ENCODE measurements around the gene LYSMD4. TPM values are rescaled to one million over a fixed set of nuclear protein-coding genes. Genes with fewer than 3 reads are reported as not detected.

The LYSMD4 gene
- total and polyA plus RNA-seq, 8 donors, result 7.9 to 13.2 (median 10.1) TPM

DNA sequence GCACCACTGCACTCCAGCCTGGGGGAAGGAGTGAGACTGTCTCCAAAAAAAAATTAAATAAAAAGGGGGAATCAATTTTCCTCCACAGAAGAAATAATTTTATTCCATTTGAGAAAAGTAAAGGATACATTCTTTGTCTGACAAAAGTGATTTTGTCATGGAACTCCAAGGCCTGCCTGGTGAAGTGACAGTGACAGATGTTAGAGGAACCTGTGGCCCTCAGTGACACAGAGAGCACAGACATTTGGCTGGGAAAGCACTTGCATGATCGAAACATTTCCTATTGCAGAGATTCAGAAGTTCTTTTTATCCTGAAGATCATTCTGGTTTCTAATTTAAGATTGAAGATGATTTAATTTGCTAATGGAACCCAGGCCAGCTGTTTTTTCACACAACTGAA is 5.9 kb downstream of the LYSMD4 start:
- Histone ChIP-seq H3K9me3 (no peaks in the 10 kb centered on the region), H3K4me1 (peaks cover 0 to 9% of the 10 kb centered on the region in 2 donors), H3K27ac (no peak overlapping the region), H3K36me3 (peaks cover 0 to 19% of the 10 kb centered on the region in 2 donors), H3K27me3 (no peaks in the 10 kb centered on the region), H3K4me3 (no peak overlapping the region)
- intact Hi-C loops (cut with DNase I), result loop anchor here in 1 of 2 donors (10.0 kb wide), 1 partner anchor 443 kb away; no protein-coding TSS in a partner anchor
- ATAC-seq (no peak), DNase-seq (no peak)
- TF ChIP-seq, protein P1, sequence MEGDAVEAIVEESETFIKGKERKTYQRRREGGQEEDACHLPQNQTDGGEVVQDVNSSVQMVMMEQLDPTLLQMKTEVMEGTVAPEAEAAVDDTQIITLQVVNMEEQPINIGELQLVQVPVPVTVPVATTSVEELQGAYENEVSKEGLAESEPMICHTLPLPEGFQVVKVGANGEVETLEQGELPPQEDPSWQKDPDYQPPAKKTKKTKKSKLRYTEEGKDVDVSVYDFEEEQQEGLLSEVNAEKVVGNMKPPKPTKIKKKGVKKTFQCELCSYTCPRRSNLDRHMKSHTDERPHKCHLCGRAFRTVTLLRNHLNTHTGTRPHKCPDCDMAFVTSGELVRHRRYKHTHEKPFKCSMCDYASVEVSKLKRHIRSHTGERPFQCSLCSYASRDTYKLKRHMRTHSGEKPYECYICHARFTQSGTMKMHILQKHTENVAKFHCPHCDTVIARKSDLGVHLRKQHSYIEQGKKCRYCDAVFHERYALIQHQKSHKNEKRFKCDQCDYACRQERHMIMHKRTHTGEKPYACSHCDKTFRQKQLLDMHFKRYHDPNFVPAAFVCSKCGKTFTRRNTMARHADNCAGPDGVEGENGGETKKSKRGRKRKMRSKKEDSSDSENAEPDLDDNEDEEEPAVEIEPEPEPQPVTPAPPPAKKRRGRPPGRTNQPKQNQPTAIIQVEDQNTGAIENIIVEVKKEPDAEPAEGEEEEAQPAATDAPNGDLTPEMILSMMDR (IDR thresholded peaks at IDR 0.05), result no peak

GRCh38 chr15:99726333-99726732 is 6.9 kb downstream of the LYSMD4 start:
- H3K4me3 ChIP-seq, result no peak overlapping the region
- intact Hi-C loops (cut with DNase I), result loop anchor here in 1 of 2 donors (10.0 kb wide), 1 partner anchor 442 kb away; no protein-coding TSS in a partner anchor
- no peak overlapping the region for H3K27ac ChIP-seq
- H3K4me1 ChIP-seq, result peaks cover 0 to 3% of the 10 kb centered on the region in 2 donors
- H3K36me3 ChIP-seq, result peaks cover 0 to 19% of the 10 kb centered on the region in 2 donors
- DNase-seq (no peak), ATAC-seq (no peak)
- no peaks in the 10 kb centered on the region for H3K9me3 ChIP-seq
- no peaks in the 10 kb centered on the region for H3K27me3 ChIP-seq
- TF ChIP-seq, protein P1 (IDR thresholded peaks at IDR 0.05), result no peak

GRCh38 chr15:99722406-99722805 is 10.8 kb downstream of the LYSMD4 start:
- ATAC-seq (no peak), DNase-seq (no peak)
- Histone ChIP-seq H3K9me3 (no peaks in the 10 kb centered on the region), H3K27me3 (no peaks in the 10 kb centered on the region), H3K4me3 (no peak overlapping the region), H3K27ac (no peak overlapping the region), H3K36me3 (no peaks in the 10 kb centered on the region), H3K4me1 (peaks cover 0 to 4% of the 10 kb centered on the region in 2 donors)
- TF ChIP-seq, protein P1 (IDR thresholded peaks at IDR 0.05), result no peak
- intact Hi-C loops (cut with DNase I), result loop anchor here in 1 of 2 donors (10.0 kb wide), 1 partner anchor 438 kb away; no protein-coding TSS in a partner anchor

DNA sequence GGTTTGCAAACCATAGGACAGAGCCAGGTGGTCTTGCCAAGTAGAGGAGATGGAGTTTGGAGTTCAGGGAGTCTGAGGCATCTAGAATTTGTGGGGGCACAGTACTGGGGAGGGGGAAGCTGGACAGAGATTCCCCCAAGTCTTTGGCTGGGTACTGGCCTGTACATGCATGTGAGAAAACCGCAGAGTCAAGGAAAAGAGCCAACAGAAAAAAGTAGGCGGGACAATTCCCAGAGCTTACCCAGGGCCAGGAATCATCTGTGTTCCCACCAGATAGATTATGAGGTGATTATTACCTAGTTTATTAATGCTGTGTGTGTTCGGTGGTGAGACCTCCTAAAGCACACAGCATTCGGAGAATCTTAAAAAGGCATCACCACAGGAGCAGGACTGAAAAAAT is 11.3 kb downstream of the LYSMD4 start:
- no peak overlapping the region for H3K4me3 ChIP-seq
- no peaks in the 10 kb centered on the region for H3K27me3 ChIP-seq
- peaks cover 0 to 4% of the 10 kb centered on the region in 2 donors for H3K4me1 ChIP-seq
- DNase-seq, result no peak
- H3K36me3 ChIP-seq, result no peaks in the 10 kb centered on the region
- no peak overlapping the region for H3K27ac ChIP-seq
- intact Hi-C loops (cut with DNase I), result loop anchor here in 1 of 2 donors (10.0 kb wide), 1 partner anchor 437 kb away; no protein-coding TSS in a partner anchor
- ATAC-seq, result no peak
- H3K9me3 ChIP-seq, result no peaks in the 10 kb centered on the region
- TF ChIP-seq, protein P1 (IDR thresholded peaks at IDR 0.05), result no peak

DNA sequence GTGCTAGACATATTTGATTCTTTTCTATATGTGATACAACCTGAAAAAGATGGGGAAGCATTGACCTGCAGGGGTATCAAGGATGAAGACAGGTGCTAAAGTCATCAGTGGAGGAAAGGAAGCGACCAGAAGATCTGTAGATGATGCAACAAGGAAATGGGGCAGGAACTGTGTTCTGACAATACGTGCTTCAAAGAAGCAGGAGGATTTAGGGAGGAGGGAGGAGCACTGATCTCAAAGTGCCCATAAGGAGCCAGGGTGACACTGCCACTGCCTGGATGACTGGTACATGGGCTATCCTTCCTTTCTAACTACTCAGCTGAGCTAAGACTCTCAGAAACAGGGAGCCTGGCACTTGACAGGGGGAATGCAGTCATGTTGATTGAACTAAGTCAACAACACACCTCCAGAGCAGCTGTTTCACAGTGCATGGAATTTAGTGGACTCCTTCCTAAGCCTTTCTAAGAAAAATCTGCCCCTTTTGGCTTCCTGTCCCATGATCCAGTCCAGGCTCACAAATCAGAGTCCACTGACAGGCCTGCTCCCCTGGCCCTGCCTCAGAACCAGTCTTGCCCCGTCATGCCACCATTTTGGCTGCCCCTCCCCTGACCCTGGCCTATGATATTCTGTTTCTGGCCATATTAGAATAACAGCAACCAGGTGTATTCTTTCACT is 12.0 kb downstream of the LYSMD4 start:
- Histone ChIP-seq H3K36me3 (peaks cover 0 to 5% of the 10 kb centered on the region in 2 donors), H3K27me3 (no peaks in the 10 kb centered on the region), H3K27ac (no peak overlapping the region), H3K9me3 (no peaks in the 10 kb centered on the region), H3K4me1 (peaks cover 0 to 4% of the 10 kb centered on the region in 2 donors), H3K4me3 (no peak overlapping the region)
- DNase-seq (peak in 1 of 4 donors; percentile 55), ATAC-seq (peak; percentile 93)
- intact Hi-C loops (cut with DNase I), result loop anchor here in 1 of 2 donors (10.0 kb wide), 1 partner anchor 436 kb away; no protein-coding TSS in a partner anchor
- TF ChIP-seq, protein P1 (IDR thresholded peaks at IDR 0.05), result no peak
